GM10248 (cell line): Measurements from ENCODE around the gene TEP1.

Source experiments
- CTCF ChIA-PET: fragments of 300-600 bp; sonication (Branson Sonifier 250); formaldehyde crosslinking; extraction: SDS; loops from one replicate; lab custom pipeline; 2021; ENCODE audit warnings: antibody characterized with exemption; lab: Yijun Ruan, JAX
- POLR2A ChIA-PET: fragments of 350-650 bp; sonication (Branson Sonifier 250); formaldehyde crosslinking; extraction: SDS; loops from one replicate; lab custom pipeline; 2020; ENCODE audit warnings: antibody characterized with exemption; lab: Yijun Ruan, JAX
- DNase-seq: peaks from one replicate; pipeline ENCODE4 v3.0.0; 2012; ENCODE audit errors: extremely low spot score
- CTCF ChIP-seq: IDR thresholded peaks from 2 replicates; pipeline ENCODE4 v1.5.1; 2012; ENCODE audit warnings: mild to moderate bottlenecking, low read depth; ENCODE audit errors: extremely low read depth, missing control alignments, control extremely low read depth

The TEP1 gene

GRCh38 chr14:20384321-20384720 lies 29.0 kb downstream of the TEP1 start:
- DNase-seq = no peak
- POLR2A ChIA-PET = no interaction called here
- CTCF ChIA-PET = interaction anchor here (0.8 to 2.5 kb wide), 12 partner anchors 9 to 587 kb away, joined by 3 to 9 read pairs (median 5); no protein-coding TSS in a partner anchor
- TF ChIP-seq CTCF = no peak

GRCh38 chr14:20383636-20384035 lies 29.7 kb downstream of the TEP1 start:
- no peak for DNase-seq
- ChIA-PET CTCF (interaction anchor here (1.0 to 4.8 kb wide), 6 partner anchors 9 to 226 kb away, joined by 3 to 15 read pairs (median 6); no protein-coding TSS in a partner anchor), POLR2A (no interaction called here)
- no peak for TF ChIP-seq CTCF

GRCh38 chr14:20383032-20383431 lies 30.3 kb downstream of the TEP1 start:
- no peak for DNase-seq
- ChIA-PET CTCF (interaction anchor here (4.8 kb wide), 1 partner anchor 32 kb away, joined by 15 read pairs; no protein-coding TSS in a partner anchor), POLR2A (no interaction called here)
- TF ChIP-seq CTCF = no peak

DNA sequence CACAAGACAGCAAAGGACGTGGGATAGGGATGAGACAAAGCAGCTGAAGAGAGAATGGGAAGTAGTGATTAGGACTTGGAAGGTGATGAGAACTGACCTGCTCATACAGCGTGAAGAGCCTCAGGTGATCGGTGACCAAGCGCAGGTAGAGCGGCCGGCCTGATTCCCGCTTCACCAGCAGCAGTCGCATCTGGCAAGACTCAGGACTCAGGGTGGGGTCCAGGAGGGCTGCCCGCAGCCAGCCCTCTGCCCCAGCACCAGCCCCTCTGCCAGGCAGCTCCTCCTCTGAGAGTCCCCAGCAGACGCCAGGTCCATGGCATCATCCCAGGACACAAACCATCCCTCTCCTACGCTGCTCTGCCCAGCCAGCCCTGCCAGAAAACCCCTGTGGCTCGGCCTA lies 30.8 kb downstream of the TEP1 start:
- no peak for TF ChIP-seq CTCF
- POLR2A ChIA-PET = no interaction called here
- no peak for DNase-seq
- CTCF ChIA-PET = interaction anchor here (1.0 to 4.8 kb wide), 2 partner anchors 22 to 33 kb away, joined by 3 to 15 read pairs; no protein-coding TSS in a partner anchor

DNA sequence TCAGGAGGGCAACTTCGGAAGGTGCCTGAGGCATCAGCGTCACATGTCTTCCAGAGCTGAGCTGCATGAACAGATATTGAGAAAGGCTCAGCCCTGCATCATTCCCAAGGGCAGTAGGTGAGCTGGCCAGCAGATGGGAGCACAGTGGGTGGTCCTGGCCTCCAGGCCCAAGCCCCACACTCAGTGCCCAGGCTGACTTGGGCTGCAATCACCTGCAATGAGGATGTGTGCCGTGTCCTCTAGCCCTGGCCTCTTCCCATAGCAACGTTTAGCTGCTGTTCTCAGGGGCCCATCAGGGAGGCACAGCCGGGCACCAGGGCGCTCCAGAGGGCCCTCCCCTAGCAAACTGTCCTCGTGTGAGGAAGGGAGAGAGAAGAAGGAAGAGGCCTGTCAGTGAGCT lies 32.0 kb downstream of the TEP1 start:
- no peak for DNase-seq
- TF ChIP-seq CTCF = no peak
- ChIA-PET CTCF (interaction anchor here (1.0 to 4.8 kb wide), 6 partner anchors 10 to 54 kb away, joined by 3 to 15 read pairs (median 3); no protein-coding TSS in a partner anchor), POLR2A (no interaction called here)

DNA sequence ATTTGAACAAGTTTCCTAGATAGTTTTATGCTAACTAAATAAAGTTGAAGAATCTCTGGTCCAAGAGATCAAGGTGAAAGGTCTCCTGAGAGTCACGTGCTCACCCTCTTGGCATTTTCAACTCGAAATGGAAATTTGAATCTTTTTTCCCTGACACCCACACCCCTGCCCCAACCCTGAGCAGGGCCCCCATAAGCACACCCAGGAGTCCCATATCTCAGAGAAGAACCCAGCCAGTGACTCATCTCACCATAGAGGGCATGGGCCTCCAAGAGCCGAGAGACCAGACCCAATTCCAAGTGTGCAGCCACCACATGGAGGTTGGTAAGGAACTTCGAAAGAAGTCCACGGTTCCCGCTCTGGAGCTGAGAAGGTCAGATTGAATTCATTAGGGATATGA lies 32.6 kb downstream of the TEP1 start:
- ChIA-PET POLR2A (no interaction called here), CTCF (interaction anchor here (1.2 to 4.8 kb wide), 4 partner anchors 12 to 53 kb away, joined by 3 to 15 read pairs (median 4); no protein-coding TSS in a partner anchor)
- no peak for DNase-seq
- no peak for TF ChIP-seq CTCF
